ENCODE data around the gene LRRC47.
A peak's percentile ranks its signal among the peaks of the same experiment; 100 is the strongest.

Gene LRRC47

DNA sequence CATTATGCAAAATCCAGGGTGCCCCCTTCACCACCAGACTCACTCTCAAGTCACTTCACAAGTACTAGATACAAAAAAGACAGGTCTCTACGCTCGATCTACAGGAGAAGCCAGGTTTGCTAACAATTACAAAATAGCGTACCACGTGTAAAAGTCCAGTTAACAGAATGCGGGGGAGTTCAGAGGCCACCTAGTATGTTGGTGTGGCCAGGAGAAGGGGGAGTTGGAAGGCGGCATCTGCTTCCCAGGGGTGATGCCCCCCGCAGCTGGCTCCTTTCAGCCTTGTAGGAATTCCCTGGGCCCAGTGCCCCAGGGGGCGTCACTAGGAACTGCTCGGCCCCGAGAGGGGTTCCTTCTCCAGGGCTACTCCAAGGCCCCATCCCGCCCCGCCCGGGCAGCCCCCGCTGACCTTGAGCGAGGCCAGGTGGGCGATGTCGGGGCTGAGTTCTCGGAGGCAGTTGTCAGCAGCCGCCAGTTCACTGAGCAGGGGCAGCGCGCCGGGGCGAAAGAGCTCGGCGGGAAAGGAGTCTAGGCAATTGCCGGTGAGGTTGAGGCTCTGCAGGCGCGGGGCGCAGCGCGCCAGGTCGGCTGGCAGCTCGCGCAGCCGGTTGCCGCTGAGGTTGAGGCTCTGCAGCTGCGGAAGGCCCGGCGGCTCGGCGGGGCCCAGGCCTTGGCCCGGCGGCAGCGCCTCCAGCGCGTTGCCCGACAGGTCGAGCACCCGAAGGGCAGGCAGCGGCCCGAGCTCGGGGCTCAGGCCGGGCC is 664 bp downstream of the LRRC47 start:
- Histone ChIP-seq H3K9me2 (replicated peaks; ENCODE audit: insufficient read depth, low read length) (no peaks in the 10 kb centered on the region), H3K4me3 (ENCODE audit: low read length) (peak overlapping the region; percentile 66), H3K9ac (ENCODE audit: low read length) (peak overlapping the region; percentile 79), H4K20me1 (ENCODE audit: insufficient read depth, low read length) (no peaks in the 10 kb centered on the region), H3K4me1 (ENCODE audit: low read length) (peaks cover 6% of the 10 kb centered on the region), H2AFZ (ENCODE audit: low read length) (no peak overlapping the region), H3K27ac (ENCODE audit: low read length) (no peak overlapping the region), H3K27me3 (replicated peaks; ENCODE audit: insufficient read depth, low read length) (peaks cover 13% of the 10 kb centered on the region), H3K36me3 (replicated peaks; ENCODE audit: insufficient read depth, low read length) (no peaks in the 10 kb centered on the region), H3F3A (ENCODE audit: insufficient read depth, low read length) (no peaks in the 10 kb centered on the region), H3K9me3 (replicated peaks; ENCODE audit: insufficient read depth, low read length) (no peaks in the 10 kb centered on the region), H3K79me2 (ENCODE audit: low read length) (peaks cover 53% of the 10 kb centered on the region), H3K4me2 (ENCODE audit: low read depth, low read length) (peak overlapping the region; percentile 92)
- DNase-seq, result no peak
- TF ChIP-seq EZH2 (optimal IDR thresholded peaks at IDR 0.05; ENCODE audit: low read depth, low read length) (no peak), EZH2phosphoT487 (IDR thresholded peaks at IDR 0.05; ENCODE audit: low read length) (no peak)

DNA sequence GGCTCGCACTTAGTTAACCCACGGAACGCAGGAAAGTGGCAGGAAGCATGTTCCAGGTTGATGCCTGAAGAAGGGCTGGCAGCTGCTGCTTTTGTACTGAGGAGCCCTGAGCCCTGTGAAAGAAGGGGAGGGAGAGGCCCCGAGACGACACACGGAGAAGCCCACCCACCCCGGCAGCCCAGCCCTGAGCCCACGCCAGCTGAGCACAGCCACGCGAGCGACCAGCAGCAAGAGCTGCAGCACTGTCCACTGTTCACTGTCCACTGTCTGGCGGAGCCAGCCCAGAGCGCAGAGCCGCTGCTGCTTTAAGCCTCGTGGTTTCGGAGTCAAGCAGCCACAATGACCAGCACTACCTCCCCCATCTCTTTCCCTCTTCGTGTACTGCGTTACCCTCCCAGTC is 5.3 kb downstream of the LRRC47 start:
- H3K4me2 ChIP-seq (ENCODE audit: low read depth, low read length), result no peak overlapping the region

DNA sequence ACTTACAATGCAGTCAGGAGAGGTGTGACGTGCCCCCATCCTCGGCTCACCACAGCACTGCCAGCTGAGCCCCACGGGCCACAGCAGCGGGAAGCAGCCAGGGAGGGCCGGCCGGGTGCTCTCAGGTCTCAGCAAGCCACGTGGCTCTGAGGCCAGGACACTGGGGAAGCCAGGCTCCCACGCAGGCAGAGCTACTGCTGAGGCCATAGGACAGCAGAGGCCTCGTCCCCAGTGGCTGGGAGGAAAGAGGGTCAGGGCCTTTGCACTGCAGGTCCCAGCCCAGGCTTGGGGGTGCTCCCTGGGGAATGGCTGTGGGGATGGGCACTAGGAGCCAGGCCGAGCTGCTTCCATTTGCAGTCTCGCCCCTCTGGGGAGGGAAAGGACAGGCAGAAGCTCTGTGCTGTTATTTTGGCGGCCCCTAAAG is 5.8 kb downstream of the LRRC47 start:
- Histone ChIP-seq H4K20me1 (ENCODE audit: insufficient read depth, low read length) (no peaks in the 10 kb centered on the region), H3K4me2 (ENCODE audit: low read depth, low read length) (no peak overlapping the region), H3K4me3 (ENCODE audit: low read length) (no peak overlapping the region), H2AFZ (ENCODE audit: low read length) (no peak overlapping the region), H3K79me2 (ENCODE audit: low read length) (peaks cover 77% of the 10 kb centered on the region), H3K27ac (ENCODE audit: low read length) (no peak overlapping the region), H3K9me2 (replicated peaks; ENCODE audit: insufficient read depth, low read length) (no peaks in the 10 kb centered on the region), H3K27me3 (replicated peaks; ENCODE audit: insufficient read depth, low read length) (no peaks in the 10 kb centered on the region), H3K4me1 (ENCODE audit: low read length) (peaks cover 6% of the 10 kb centered on the region; the same call in 1 of the 2 replicates), H3K9me3 (replicated peaks; ENCODE audit: insufficient read depth, low read length) (no peaks in the 10 kb centered on the region), H3K9ac (ENCODE audit: low read length) (no peak overlapping the region), H3F3A (ENCODE audit: insufficient read depth, low read length) (no peaks in the 10 kb centered on the region), H3K36me3 (replicated peaks; ENCODE audit: insufficient read depth, low read length) (0 out of 2 replicates have a peak, but pooled peaks cover 5% of the 10 kb centered on the region)
- TF ChIP-seq EZH2phosphoT487 (IDR thresholded peaks at IDR 0.05; ENCODE audit: low read length) (no peak), EZH2 (optimal IDR thresholded peaks at IDR 0.05; ENCODE audit: low read depth, low read length) (no peak)
- TF ChIP-seq, protein P1, sequence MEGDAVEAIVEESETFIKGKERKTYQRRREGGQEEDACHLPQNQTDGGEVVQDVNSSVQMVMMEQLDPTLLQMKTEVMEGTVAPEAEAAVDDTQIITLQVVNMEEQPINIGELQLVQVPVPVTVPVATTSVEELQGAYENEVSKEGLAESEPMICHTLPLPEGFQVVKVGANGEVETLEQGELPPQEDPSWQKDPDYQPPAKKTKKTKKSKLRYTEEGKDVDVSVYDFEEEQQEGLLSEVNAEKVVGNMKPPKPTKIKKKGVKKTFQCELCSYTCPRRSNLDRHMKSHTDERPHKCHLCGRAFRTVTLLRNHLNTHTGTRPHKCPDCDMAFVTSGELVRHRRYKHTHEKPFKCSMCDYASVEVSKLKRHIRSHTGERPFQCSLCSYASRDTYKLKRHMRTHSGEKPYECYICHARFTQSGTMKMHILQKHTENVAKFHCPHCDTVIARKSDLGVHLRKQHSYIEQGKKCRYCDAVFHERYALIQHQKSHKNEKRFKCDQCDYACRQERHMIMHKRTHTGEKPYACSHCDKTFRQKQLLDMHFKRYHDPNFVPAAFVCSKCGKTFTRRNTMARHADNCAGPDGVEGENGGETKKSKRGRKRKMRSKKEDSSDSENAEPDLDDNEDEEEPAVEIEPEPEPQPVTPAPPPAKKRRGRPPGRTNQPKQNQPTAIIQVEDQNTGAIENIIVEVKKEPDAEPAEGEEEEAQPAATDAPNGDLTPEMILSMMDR (IDR thresholded peaks at IDR 0.05; ENCODE audit: low read length), result no peak
- DNase-seq, result no peak

More for the DNA sequence above, 5.3 kb downstream of the LRRC47 start:
- Histone ChIP-seq H3K9ac (ENCODE audit: low read length) (no peak overlapping the region), H3K4me1 (ENCODE audit: low read length) (peaks cover 6% of the 10 kb centered on the region; the same call in 1 of the 2 replicates), H3K79me2 (ENCODE audit: low read length) (peaks cover 82% of the 10 kb centered on the region), H3K9me2 (replicated peaks; ENCODE audit: insufficient read depth, low read length) (no peaks in the 10 kb centered on the region), H3F3A (ENCODE audit: insufficient read depth, low read length) (no peaks in the 10 kb centered on the region), H3K9me3 (replicated peaks; ENCODE audit: insufficient read depth, low read length) (no peaks in the 10 kb centered on the region), H2AFZ (ENCODE audit: low read length) (no peak overlapping the region), H3K36me3 (replicated peaks; ENCODE audit: insufficient read depth, low read length) (0 out of 2 replicates have a peak, but pooled peaks cover 5% of the 10 kb centered on the region), H3K27ac (ENCODE audit: low read length) (no peak overlapping the region), H4K20me1 (ENCODE audit: insufficient read depth, low read length) (no peaks in the 10 kb centered on the region), H3K4me3 (ENCODE audit: low read length) (no peak overlapping the region), H3K27me3 (replicated peaks; ENCODE audit: insufficient read depth, low read length) (no peaks in the 10 kb centered on the region)
- DNase-seq, result no peak
- TF ChIP-seq, protein P1 (IDR thresholded peaks at IDR 0.05; ENCODE audit: low read length), result no peak
- no peak for TF ChIP-seq EZH2 (optimal IDR thresholded peaks at IDR 0.05; ENCODE audit: low read depth, low read length)
- no peak for TF ChIP-seq EZH2phosphoT487 (IDR thresholded peaks at IDR 0.05; ENCODE audit: low read length)
